Adrenal gland (tissue), 5 donors: ENCODE measurements around the gene CARS1.

ENCODE experiments used
- CTCF ChIP-seq, 6 experiments: fragments of 450-650 bp in 4 of 6; fragments of 200-600 bp in 2 of 6; sonication (generic) in 1 of 6; IDR thresholded peaks; 1 replicate in 5 of 6; 2 replicates in 1 of 6; pipeline versions ENCODE4 v1.5.1 to v1.8.0; 2016 to 2021; ENCODE audit warnings: antibody characterized with exemption in 6 of 6, mild to moderate bottlenecking in 2 of 6, moderate library complexity in 1 of 6
- POLR2A ChIP-seq, 2 donors: fragments of 450-650 bp; IDR thresholded peaks; one replicate each; pipeline ENCODE4 v1.6.1; 2017; ENCODE audit warnings: antibody characterized with exemption in 2 of 2, mild to moderate bottlenecking in 2 of 2, moderate library complexity in 1 of 2
- donor health status: DM: no; HTN: no; CAD: no.

GRCh38 chr11:3010004-3010403 lies 47.2 kb downstream of the CARS1 start:
- no peak for TF ChIP-seq POLR2A (IDR thresholded peaks at IDR 0.05)
- no peak for TF ChIP-seq CTCF (IDR thresholded peaks at IDR 0.05)
